Left renal pelvis (tissue), 4 donors: ENCODE measurements around the gene FOXJ3. TPM values are rescaled to one million over a fixed set of nuclear protein-coding genes. Genes with fewer than 3 reads are reported as not detected.
A peak's percentile ranks its signal among the peaks of the same experiment; 100 is the strongest.

Experiments used
- DNase-seq, 4 donors: peaks; one replicate each; pipeline ENCODE4 v3.0.0-alpha.2; 2013; ENCODE audit warnings: low read depth in 4 of 4, low spot score in 3 of 4
- polyA plus RNA-seq, 4 donors: library from polyadenylated mRNA; unstranded; fragments of 120-200 nt; gene quantifications; one replicate each; pipeline ENCODE4 v1.2.1, GENCODE V29; 2013; ENCODE audit not compliant: insufficient read length in 4 of 4

Gene FOXJ3
- polyA plus RNA-seq = 10 to 100 TPM; 42.4 to 48.5 (median 44.8) TPM

DNA sequence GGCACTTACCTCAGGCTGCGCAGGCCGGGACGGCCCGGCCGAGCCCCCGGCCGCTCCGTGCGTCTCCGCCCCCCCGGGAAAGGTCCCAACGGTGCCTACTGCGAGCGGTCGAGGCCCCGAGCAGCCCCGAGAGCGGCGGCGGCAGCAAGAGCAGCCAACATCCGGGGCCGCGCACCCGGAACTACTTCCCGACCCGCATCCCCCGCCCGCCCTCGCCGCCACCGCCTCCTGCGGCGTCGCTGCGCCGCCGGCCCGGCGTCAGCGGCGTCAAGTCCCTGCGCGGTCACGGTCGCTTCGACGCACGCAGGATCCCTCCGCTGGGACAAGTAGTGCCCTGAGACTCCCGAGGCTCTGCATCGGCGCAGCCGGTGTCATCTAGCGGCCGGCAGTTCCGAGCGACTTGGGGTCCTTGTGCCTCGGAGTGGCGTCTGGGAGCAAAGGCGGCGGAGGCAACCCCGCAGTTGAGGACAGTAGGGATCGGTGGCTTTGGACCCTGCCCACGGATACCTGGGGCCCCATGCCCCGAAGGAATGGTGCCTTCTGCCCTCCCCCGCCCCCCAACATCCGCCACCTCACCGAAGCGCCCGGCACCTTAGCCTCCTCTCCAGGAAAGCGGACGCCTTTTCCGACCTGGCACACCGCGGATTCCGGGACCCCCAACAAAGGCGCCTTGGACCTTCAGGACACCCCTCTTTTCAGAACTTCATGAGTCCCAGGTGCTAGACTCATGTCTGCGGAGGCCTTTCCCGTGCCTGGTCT is at the start of gene FOXJ3:
FOXJ3 (minus strand) TSS at position 186 of the 759 bp plus-strand sequence. CDS start 24,142 bp downstream, outside the sequence.
- DNase-seq = peak; percentile 91 to 97 (median 95)

DNA sequence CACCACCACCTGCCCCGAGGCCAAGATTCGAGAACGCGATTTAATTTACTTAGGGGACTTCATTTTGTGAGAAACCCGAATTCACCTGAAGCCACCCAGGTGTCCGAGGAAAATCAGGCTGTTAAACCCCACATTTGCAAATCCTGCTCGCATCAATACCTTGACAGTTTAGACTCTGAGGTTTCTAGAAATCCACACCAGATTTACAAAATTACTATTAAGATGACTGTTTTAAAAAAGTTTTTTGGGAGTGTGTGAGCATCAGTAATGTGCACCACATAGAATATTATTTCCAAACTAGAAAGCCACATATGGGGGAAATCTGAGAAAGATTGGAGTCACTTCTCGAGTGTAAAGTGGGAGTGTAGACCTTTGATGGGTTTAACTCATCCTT is 46.2 kb upstream of the FOXJ3 start:
- no peak for DNase-seq

DNA sequence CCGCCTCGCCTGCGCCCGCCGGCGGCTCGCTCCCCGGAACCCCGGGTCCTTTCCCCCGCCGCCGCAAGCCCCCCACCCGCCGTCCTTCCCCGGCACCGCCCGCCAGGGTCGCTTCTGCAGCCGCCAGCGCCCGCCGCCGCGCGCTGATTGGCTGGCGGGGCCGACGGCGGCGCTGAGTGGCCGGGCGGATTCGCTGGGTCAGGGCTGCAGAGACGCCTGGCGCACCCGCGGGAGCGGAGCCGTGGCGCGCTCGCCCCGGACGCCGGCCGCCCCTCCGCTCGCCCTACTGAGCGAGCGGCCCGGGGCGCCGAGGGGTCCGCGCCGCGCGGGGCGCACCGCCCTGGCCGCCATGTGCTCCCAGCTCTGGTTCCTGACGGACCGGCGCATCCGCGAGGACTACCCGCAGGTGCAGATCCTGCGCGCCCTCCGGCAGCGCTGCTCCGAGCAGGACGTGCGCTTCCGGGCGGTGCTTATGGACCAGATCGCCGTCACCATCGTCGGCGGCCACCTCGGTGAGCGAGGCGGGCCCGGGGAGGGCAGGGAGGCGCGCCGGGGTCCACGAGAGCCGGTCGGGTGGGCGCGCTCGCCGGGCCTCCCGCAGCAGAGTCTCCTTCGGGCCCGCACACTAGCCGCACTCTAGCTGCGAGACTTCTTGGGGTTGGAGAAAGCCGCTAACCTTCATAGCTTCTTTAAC is 45.7 kb upstream of the FOXJ3 start, which contains the start of gene RIMKLA:
RIMKLA (plus strand) TSS at position 207 of the 694 bp plus-strand sequence; CDS start at position 350, 143 bp downstream.
- DNase-seq = peak in 1 of 4 donors; percentile 39

DNA sequence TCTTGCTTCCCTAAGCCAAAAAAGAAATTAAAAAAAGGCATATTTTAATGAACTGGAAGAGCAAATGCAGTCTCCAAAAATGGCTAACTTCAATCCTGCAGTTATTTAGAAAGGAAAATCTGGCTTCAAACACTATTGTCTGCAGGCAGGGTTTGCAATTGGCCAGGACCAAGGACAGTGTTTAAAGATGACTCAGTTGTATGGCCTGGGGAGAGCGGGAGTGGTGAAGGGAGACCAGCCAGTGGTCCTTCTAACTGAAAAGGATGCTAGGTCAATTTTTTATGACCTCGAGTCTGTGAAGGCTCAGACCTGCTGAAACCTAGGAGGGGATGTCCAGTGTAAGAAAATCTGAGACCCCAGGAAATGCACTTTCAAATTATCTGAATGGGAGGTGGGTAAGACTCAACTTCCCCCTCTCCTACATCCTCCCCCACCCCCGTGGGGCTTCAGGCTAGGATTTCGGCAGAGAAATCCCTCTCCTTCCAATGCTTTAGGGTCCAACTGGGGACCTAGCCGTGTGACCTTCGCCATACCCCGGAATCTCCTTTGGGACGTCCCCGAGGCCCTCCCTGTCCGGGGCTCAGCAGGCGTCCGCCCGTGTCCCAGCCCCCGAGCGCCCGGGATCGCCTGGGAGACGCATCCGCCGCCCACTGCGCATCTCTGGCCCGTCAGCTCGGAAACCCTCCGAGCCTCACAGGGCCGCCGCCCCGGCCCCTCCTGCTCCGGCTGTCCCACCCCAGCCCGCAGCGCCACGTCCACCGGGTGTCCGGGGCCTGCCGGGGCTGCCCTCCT is 45.0 kb upstream of the FOXJ3 start:
- DNase-seq = no peak

DNA sequence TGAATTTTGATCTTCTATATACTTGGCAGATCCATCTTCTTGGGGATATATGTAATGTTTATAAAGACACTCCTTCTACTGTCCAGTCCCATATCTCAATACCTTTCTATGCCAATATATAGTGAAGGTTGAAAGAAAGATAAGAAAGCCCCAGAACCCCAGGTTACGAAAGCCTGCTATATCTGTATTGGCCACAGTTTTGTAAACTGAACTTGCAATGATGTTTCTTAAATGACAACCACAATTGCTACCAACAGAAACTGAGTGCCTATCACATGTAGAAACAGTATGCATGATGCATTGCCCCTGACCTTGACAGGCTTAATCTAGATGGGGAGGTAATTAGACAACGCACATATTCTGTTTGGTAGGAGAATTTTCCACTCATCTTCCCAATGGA is 37.8 kb upstream of the FOXJ3 start:
- no peak for DNase-seq

DNA sequence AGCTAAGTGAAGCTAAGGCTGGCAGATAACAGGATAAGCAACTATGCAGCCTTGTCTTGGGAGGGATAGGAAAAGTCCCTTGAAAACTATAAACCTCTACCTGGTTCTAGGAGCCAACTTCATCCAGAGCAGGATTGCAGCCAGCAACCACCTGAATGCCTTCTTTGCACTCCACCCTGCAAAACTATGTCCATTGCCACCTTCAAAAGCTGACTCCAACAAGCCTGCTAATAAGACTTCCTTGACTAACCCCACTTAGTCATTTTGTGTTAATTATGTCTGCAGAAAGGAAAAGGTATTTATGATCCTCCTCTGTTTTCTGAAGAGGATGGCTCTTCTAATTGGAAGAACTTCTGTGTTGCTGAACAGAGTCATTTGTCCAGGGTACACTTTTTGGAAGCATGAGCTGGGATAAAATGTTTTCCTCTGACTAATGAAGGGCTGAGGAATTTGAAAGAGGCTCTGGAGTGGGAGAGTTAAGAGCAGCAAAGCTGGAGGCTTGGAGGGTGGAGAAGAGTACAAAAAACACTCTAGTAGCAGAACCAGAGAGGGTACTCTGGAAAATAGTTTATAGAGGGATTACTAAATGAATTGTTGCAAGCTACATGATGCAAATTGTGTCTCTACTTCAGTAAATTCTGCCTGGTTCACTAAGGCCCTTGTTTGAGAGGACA is 36.0 kb upstream of the FOXJ3 start:
- no peak for DNase-seq

DNA sequence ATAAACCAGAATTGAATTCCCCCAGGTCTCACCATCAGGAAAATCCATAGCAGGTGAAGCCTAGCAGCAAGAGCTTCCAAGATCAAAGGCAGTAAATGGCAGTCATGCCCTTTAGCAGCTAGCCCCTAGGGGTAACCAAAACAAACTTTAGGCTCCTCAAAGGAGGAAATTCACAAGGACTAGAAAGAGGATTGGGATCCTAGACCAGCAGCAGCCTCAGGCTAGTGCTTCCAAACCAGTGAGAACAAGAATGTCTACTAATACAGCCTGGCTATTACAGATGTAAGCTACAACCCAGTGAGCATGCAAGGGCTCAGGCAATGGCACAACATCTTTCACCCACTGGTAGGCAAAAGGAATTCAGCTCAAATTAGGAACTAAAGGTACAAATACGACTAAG is 34.4 kb upstream of the FOXJ3 start:
- no peak for DNase-seq

DNA sequence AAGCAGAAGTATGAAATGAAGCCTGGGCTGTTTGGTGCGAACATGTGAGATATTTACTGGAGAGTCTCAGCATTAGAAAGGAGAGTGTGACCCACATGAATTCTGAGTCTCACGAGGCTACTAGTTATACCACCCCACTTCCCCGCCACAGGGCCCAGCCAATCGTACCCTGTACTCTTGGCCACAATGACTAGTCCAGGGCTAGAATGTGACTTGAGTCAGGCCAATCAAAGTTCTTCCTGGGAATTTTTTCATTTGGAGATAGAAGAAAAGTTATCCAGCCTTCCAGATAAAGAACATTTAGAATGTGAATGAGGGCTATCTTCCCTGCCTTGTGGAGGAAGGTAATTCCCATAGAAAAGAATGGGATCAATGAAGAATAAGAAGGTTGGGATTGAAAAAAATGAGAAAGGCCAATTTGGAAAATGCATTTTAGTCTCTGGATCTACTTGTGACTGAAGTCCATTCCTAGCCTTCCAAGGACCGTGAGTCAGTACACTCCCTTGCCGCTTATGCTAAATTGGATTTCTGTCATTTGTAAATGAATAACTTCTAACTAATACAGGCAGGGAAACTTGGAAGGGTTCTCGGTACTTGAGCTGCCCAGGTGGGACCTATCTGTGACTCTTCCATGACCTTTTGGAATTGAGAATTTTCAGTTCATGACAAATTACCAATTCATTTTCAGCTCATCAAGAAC is 33.2 kb upstream of the FOXJ3 start:
- DNase-seq = no peak

DNA sequence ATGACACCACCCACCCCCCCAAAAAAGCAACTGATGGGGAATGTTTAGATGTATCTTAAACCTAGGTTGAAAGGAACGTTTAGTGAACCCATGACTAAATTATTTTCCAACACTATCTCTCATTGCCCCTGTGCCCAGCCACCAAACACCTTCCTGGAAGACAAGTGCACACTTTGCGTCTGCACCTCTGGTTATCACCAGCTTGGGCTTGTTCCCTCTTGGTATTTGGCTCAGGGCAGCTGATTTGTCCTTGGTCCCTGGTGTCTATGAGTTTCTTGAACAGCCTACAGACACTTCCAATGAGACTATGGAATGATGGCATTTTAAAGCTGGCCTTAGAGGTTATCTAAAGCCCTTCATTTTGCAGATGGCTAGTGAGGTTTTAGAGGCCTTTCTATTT is 30.1 kb upstream of the FOXJ3 start:
- DNase-seq = no peak

DNA sequence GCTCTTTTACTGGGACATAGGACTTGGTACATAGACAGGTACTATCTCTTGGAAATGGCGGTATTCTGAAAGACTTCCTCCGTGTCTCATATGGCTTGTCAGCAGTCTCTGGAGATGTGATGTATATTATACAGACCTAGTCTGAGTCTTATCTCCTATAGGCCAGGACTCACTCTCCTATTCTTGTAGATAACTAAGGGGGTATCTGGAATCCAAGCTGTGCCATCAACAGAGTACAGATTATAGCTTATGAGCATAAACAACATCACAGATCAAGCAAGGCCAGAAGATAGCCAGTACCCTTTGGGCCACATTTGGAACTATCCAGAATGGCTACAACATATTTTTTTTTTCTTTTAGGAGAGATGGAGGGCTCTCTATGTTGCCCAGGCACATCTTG is 29.5 kb upstream of the FOXJ3 start:
- no peak for DNase-seq

DNA sequence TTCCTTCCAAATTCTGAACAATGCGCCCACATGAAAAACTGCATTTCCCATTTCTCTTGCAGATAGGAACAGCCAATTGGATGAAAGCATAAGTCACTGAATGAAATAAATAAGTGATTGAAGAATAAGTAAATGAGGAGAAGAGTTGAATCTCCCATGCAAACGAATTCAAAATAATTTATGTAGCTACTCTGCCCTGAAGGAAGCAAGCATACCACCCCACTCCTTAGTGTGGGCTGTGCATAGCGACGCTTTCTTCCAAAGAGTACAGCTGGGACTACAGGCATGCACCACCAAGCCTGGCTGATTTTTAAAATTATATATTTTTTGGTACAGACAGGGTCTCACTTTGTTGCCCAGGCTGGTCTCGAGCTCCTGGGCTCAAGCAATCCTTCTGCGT is 29.1 kb upstream of the FOXJ3 start:
- no peak for DNase-seq

DNA sequence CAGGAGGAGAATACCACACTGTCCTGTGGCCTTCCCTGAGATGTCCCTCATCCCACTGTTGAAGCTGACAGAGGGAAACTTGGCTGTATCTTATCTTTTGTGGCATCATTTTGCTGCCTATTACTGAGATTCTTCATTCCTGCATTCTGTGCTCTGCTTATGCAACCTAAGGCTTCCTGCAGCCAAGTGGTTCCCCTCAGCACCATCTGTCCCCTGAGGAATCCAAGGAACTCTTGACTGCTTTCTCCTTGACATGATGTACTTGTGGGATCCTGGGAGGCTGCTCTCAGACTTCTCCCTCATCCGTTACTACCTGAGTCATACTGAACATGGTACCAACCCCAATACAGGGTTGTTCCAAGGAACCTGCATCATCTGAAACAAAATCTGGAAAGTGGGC is 24.4 kb upstream of the FOXJ3 start:
- DNase-seq = no peak

DNA sequence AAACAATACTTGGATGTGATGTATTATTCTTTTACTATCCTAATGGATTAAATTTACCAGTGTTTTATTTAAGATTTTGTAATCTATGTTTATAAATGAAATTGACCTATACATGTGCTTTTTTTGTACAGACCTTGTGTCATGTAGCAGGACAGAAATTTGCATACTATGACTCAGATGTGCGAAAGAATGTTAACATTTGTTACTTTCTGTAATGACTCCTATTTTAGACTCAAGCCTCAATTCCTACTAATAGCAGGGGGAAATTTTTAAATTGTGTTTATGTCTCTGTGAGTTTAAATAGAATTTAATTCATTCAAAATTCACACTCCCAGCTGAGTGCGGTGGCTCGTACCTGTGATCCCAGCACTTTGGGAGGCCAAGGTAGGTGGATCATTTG is 23.8 kb upstream of the FOXJ3 start:
- no peak for DNase-seq

DNA sequence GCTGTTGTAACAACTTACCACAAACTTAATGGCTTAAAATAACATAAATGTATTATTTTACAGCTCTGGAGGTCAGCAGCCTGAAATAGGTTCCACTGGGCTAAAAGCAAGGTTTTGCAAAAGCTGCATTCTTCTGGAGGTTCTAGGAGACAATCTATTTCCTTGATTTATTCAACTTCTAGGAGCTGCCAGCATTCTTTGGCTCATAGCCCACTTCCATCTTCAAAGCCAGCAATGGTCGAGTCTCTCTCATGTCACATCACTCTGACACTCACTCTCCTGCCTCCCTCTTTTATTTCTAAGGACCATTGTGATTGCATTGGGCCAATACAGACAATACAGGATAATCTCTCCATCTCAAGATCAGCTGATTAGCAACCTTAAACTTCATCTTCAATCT is 15.1 kb upstream of the FOXJ3 start:
- no peak for DNase-seq

DNA sequence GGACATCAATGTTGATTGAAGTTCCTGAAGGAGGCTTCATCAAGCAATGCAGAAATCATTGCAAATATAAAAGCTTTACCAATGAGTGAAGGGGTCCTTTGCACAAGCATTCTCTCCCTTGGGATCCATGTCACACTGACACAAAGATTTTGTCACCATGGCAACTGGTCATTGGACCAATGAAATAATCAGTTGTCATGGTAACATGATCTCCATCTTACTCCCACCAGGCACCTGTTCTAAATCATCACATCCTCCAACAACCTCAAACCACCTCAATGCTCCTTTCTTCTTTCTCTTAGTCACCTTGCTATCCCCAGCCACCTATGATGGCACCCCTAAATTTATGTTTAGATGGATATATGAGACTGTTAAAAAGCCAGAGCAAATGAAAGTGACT is 13.5 kb upstream of the FOXJ3 start:
- no peak for DNase-seq

DNA sequence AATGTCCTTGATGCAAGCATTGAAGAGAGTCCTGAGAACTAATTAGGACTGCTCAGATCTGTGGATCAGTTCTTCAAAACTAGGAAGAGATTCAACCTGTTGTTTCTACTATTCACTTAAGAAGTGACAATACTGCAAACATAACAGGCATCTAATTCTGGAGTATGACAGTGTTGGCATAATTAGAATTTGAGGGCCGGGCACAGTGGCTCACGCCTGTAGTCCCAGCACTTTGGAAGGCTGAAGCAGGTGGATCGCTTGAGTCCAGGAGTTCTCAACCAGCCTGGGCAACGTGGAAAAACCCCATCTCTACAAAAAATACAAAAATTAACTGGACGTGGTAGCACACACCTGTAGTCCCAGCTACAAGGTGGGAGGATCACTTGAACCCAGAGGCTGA is 8.0 kb upstream of the FOXJ3 start:
- no peak for DNase-seq

DNA sequence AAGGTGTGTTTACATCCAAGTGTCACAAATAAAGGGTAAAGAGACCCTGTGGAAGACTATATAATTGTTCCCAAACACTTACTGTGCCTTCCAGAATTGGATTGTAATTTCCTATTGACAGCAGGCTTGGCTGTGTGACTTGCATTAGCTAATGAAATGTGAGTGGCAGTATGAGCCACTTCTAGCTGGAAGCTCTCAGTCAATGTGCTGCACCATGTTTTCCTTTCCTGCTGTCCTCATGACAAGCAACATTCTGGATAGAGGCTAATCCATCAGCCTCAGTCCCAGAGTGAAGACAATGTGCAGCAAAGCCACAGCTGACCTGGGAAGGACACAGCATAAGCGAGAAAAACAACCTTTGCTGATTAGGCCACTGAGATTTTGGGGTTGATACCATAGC is 5.9 kb upstream of the FOXJ3 start:
- DNase-seq = no peak

DNA sequence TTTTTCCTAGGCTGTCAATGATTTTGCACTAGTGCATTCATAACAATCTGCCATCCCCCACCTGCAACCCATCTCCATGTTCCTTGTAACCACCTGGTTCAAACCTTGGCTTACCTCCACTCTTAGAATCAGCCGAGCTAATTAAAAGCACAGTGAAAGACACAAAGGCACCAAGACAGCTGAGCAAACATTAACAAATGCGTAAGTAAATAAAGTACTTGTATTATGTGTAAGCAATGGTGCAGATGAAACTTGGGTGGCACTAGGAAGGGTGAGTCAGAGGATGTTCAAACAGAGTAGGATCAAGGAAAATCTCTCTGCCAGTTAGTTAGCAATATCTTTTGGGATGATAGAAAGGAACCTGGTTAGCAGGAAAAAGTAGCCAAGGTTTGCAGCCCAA is 5.1 kb upstream of the FOXJ3 start:
- DNase-seq = no peak

DNA sequence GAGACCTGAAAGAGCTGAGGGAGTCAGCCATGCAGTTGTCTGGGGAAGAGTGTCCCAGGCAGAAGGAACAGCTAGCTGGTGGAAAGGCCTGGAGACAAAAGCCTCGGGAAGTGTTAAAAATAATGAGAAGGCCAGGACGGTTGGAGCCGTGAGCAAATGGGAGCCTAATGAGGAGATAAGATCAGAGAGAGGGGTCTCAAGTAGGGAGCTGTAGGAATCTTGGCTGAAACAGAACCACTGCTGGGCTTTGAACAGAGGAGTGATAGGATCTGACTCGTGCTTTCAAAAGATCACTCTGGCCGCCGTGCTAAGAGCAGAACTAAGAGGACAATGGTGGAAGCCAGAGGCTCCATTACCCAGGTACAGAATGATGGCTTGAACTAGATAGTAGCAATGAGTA is 1.9 kb upstream of the FOXJ3 start:
- DNase-seq = no peak

DNA sequence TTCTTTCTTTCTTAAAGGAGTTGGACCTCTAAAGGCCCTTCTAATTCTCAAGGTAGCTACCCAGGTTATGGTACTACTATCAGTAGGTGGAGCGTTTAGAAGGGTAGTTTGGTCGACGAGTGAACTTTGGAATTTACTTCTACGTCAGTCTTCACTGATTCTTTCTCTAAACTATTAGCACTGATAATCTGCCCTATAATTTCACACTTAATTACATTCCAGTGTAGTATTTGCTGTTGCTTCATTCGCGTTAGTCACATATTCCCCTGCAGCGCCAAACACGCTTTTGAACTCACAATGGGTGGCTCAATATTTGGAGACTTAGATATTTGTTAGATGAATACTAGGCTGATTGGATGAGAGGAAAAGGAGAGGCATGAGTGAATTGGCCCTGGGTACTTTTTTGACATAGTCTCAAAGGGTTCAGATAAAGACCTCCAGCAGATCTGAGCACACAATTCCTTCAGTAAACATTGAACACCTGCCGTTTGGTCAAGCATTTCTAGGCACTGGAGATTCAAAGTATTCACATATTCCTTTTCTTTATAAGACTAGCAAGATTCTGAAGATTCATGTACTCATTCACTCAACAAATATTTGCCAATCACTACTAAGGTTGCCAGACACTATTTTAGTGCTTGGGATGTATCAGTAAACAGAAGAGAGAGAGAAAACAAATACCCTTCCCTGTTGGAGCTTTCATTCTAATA is 929 bp upstream of the FOXJ3 start:
- no peak for DNase-seq
